GM19463 (cell line): Measurements from ENCODE around the gene DPP3.

Experiments used
- ATAC-seq: cut with Tn5 transposase; IDR thresholded peaks from one replicate; pipeline ENCODE4 v1.9.1; 2021; ENCODE audit warnings: mild to moderate bottlenecking, moderate library complexity; ENCODE audit not compliant: unreplicated experiment

Gene DPP3

DNA sequence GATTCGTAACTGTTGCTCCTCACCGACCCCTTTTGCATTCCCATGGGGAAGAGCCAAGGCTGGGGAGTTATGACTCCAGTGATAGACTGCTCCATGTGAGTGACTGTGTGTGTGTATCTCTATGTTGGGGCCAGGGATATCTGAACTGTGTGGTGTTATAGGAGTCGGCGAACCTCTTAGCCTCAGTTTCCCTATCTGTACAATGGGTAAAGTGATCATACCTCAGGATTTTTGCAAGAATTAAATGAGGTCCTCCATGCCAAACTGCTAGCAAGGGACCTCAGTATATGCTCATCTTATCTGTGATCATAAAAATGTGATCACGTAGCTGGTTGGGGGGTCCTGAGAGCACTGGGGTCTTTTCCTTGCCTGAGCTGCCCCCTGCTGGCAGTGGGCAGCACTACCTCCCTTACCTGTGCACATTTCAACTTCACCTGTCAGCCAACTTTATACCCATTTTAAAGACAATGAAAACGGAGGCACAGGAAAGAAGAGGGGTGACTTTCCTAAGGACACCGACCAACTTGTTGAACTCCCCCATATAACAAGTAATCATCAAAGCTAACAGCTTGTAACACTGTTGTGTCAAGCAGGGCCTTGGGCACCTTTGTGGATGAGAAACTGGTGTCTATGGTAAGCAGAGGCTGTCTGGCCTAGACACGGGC lies 1.4 kb upstream of the DPP3 start:
- no peak for ATAC-seq

DNA sequence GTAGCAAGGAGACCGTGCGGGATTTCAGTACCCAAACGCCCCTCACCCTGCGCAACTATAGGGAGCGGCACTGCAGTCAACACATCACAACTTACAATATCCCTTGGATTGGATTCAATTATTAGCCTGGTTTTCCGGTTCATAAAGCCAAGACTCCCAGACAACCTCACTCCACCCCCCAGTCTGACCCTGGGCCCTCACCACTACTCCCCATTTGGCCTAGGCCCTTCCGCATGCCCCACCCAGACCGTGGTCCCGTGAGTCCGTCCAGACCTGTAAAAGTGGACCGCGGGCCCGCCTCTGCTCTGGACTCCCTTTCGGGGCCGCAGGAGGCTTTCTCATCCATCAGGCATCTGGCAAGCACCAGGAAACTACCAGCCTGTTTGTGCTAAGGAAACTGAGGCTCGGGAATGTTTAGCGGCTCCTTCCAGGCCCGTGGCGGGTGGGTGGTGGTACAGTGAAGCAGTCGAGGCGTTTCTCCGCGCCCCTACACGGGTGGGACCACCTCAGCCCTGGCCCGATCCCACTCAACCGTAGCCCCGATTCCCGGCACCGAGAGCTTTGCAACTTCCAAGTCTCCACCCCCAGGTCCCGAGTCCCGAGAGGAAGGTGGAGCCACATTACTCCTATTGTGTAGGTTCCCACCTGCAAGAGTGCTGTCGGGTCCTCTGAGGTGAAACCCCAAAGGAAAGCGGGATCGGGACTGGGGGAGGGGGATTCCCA lies 679 bp upstream of the DPP3 start:
- ATAC-seq, result peak; percentile 6

DNA sequence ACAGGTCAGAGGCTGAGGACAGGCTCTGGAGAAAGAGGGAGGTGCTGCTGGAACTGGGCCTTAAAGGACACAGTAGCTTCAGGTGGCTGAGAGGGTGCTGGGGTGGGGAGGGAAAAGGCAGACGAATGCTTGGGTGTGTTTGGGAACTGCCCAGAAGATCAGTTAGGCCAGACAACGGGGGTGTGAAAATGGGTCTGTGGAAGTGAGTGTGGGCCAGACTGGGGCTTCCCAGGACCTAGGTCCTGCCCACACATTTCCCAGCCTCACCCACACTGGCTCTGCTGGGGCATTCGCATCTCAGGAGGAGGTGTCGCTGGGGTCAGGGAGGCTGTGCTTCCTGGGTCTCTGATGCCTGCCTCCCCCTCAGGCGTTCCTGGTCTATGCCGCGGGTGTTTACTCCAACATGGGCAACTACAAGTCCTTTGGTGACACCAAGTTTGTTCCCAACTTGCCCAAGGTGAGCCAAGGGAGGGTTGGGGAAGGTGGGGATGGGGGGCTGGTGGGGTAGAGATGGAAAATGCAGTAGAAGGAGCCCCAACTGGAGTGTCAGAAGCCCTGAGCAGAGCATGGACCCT lies 4.7 kb downstream of the DPP3 start:
- no peak for ATAC-seq

GRCh38 chr11:66488957-66489356 lies 8.7 kb downstream of the DPP3 start:
- ATAC-seq, result no peak

GRCh38 chr11:66489636-66490035 lies 9.4 kb downstream of the DPP3 start:
- no peak for ATAC-seq

- no peak for ATAC-seq
Observed at GRCh38 chr11:66491315-66491935, 11.2 kb downstream of the DPP3 start.

DNA sequence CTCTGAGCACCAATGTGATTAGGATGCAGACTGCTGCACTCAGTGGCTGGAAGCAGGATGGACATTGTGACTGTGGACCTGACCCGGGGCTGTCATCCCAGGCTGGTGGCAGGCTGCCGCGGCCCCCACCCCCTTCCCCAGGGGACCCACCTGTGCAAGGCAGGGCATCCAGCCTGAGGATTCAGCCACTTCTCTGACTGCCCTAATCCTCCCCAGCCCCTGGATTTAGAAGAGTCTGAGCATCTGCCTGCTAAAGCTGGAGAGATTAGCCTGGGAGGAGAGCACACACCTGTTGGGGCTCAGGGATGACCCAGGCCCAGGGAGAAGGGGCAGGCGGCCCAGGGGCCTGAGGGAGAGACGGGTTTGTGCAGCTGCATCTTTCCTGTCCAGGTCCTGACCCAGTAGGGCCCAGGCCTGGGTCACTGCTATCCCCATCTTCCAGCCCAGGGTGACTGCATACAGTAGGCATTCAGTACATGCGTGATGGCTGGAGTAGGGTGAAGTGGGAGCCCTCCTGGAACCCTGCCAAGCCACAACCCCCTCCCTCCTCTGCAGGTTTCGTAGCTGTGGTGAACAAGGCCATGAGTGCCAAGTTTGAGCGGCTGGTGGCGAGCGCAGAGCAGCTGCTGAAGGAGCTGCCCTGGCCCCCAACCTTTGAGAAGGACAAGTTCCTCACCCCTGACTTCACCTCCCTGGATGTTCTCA lies 12.1 kb downstream of the DPP3 start:
- ATAC-seq, result no peak

GRCh38 chr11:66493130-66493529 lies 12.9 kb downstream of the DPP3 start:
- no peak for ATAC-seq

- ATAC-seq, result no peak
Observed at GRCh38 chr11:66494458-66494857, 14.2 kb downstream of the DPP3 start.

GRCh38 chr11:66494935-66495334 lies 14.7 kb downstream of the DPP3 start:
- ATAC-seq, result no peak

DNA sequence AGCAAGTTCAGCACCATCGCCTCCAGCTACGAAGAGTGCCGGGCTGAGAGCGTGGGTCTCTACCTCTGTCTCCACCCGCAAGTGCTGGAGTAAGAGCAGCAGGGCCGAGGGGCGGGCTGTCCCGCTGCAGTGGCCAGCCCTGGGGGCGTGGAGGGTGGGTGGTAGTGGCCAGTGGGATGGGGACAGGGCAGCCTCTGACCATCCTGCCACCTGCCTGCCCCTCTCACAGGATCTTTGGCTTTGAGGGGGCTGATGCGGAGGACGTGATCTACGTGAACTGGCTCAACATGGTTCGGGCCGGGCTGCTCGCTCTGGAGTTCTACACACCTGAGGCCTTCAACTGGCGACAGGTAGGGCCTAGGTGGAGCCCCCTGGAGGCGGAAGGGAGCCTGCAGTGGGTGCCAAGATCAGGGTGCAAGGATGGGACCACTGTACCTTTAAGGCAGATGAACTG lies 15.2 kb downstream of the DPP3 start:
- ATAC-seq, result no peak

GRCh38 chr11:66497206-66497605 lies 17.0 kb downstream of the DPP3 start:
- no peak for ATAC-seq

DNA sequence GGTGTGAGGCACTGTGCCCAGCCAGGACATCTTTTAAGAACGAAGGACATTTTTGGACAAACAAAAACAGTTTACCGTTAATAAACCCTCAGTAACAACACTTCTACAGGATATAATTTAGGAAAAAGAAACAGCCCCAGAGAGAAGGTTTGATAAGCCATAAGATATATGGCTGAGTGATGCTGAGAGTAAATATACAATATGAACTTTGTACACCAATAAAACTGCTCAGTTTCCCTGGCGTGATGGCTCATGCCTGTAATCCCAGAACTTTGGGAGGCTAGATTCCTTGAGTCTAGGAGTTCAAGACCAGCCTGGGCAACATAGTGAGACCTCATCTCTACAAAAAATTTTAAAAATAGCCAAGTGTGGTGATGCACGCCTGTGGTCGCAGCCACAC lies 18.3 kb downstream of the DPP3 start:
- no peak for ATAC-seq

DNA sequence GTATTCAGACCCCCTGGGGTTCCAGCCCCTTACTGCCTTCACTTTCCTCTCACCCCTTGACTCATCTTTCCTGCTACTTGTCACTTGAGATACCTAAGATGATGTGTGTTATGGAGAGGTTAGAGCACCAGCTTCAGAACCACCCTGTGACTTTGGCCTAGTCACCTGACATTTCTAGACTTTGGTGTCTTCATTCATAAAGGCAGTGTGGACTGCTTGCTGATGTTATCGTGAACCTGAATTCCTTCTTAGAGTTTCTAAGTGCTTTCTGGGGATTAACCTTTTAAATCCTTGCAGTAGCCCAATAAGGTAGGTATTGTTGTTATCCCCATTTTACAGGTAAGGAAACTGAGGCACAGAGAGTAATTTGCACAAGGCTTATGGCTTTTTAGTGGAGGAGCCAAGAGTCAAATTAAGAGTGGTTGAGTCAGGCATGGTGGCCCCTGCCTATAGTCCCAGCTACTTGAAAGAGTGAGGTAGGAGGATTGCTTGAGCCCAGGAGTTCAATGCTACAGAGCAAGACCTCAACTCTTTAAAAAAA lies 25.1 kb downstream of the DPP3 start:
- ATAC-seq, result no peak

DNA sequence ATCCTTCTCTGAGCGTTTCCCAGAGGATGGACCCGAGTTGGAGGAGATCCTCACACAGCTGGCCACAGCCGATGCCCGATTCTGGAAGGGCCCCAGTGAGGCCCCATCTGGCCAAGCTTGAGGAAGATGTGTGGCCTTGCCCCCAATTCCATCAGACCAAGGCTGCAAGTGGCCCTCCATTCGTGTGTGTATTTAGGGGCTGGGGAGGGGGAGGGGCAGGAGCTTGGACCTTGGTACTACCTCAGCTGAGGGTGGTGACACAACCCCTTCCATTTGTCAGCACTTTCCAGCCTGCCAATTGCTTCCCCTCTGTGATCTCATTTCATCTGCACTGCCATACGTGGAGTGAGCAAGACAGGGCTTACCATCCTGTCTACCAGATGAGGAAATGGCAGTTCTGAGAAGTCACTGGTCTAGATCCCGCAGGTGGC lies 28.9 kb downstream of the DPP3 start:
- ATAC-seq, result no peak

DNA sequence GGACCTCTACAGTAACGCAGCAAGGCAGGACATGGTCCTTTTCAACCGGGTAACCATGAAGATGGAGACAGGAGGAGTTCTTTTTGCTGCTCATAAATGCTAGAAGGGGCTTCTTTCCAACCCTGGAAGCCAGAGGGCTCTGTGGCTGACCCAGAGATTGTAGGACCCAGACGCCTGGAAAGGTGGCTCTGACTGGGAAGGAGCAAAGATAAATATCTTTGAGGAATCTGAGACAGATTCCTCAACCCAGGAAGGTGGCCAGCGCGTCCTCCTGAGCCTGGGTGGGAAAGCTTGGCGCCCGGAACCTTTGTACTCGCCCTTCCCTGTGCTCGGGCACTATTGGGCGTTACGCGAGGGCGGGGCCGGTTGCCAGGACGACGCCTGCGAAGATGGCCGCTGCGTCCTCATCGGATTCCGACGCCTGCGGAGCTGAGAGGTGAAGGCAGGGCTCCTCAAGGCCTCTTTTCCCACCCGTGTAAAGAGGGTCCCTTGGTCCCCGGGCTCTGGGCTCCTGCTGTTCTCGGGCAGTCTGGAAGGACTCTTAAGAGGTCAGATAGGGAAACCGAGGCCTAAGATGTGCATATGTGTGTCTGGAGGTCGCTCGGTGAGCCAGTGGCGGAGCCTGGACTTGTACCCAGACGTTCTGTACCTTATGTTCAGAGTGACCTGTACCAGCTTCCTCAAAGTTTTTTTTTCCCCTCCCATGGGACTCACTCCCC lies 30.2 kb downstream of the DPP3 start, which contains the start of gene BBS1:
BBS1 (plus strand) TSS at position 365 of the 719 bp plus-strand sequence; CDS start at position 390, 25 bp downstream.
- ATAC-seq, result peak; percentile 90

DNA sequence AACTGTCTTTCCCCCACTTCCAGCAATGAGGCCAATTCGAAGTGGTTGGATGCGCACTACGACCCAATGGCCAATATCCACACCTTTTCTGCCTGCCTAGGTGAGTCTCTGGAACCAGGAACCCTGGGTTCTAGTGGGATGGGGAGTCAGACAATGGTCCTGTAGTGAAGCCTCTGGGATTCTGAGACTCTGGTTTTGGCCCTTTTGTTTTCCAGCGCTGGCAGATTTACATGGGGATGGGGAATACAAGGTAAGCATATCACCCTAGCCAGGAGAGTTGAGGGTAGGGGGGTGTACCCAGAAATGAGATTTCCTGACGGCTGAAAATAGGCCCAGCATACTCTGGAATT lies 30.7 kb downstream of the DPP3 start:
- no peak for ATAC-seq

DNA sequence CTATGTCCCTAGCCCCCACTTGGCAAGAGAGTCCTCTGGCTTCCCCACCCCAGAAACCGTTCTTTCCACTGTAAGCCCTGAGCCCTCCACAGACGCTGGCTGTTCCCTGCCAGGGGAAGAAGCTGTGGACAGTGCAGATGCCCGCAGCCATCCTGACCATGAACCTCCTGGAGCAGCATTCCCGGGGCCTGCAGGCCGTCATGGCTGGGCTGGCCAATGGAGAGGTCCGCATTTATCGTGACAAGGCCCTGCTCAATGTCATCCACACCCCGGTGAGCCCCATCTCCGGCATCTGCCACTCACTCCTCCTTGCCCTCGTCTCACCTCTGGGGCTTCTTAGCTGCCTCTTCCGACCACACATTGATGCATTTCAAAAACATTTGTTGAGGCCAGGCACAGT lies 43.4 kb downstream of the DPP3 start:
- no peak for ATAC-seq

DNA sequence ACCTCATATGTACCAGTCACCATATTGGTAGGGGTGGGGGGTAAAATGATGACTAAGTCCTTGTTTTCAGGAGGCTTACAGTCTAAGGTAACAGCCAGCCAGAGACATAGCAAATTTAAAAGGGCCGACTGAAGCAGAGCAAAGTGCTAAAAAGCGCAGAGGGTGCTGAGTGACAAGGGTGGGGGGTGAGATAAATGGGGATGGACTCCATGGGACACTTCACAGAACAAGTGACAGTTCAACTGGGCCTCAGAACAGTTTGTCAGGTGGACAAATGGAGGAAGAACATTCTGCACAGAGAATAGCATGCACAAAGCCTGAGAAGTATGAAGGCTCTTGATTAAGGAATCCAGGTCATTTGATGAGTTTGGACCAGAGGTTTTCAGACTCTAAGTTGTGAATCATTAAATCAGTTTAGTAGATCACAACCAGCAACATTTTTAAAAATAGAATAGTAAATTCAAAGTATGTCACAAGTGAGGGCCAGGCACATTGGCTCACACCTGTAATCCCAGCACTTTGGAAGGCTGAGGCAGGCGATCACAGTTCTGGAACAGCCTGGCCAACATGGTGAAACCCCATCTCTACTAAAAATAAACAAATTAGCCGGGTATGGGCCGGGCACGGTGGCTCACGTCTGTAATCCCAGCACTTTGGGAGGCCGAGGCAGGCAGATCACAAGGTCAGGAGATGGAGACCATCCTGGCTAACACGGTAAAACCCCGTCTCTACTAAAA lies 44.2 kb downstream of the DPP3 start:
- ATAC-seq, result no peak

DNA sequence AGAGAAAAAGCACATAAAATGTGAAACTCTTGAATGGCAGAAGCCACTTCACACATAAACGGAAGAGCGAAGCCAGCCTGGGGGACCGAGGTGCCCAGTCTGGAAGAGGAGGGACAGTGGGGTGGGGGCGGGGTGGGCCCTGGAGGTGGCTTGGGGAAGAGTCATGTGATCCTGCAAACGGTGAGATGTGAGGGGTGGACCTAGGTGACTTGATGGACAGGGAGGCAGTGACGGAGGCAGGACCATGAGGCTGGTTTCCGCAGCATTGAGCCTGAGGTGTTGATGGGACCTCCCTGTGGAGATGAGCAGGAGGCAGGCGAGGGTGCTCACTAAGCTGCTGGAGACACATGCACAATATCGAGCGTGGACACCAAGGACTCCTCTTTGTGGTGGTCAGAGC lies 48.8 kb downstream of the DPP3 start:
- ATAC-seq, result no peak
